IPS-NIHi11 (cell line): ENCODE results near the gene DONSON.

Source experiments
- DNase-seq: peaks from one replicate; pipeline ENCODE4 v3.0.0; 2012; ENCODE audit warnings: mixed read lengths, low spot score

DONSON gene

DNA sequence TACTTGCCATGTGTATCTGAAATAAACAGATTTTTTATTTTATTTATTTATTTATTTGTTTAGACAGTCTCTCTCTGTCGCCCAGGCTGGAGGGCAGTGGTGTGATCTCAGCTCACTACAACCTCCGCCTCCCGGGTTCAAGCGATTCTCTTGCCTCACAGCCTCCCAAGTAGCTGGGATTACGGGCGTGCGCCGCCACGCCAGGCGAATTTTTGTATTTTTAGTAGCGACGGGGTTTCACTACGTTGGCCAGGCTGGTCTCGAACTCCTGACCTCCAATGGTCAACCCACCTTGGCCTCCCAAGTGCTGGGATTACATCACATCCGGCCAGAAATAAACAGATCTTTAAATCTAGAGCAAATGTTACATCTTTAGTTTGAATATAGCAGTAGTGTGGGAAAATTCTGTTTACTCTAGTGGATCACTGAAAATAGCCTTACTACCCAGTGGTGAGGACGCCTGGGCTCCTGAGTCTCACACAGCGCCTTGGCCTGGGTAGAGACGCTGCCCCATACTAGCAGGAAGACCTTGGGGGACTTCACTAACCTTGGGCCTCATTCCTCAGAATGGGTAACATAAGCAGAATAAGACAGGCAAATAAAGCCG lies 47.3 kb downstream of the DONSON start:
- DNase-seq, result no peak

DNA sequence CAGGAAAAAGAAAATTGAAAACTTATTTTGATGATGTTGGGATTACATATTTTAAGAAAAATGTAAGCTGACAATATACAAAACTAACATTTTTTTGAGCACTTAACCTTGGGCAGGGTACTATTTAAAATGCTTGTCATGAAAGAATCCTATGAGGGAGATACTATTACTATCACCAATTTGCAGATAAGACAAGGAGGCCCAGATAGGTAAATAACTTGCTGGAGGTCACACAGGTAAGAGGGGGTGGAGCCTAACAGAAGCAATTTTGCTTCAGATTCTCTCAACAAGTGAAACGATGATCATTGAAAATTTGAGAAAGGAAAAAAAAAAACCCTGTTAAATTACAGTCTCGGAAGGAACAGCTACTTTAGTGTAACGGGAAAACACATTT lies 47.8 kb downstream of the DONSON start:
- DNase-seq, result no peak

DNA sequence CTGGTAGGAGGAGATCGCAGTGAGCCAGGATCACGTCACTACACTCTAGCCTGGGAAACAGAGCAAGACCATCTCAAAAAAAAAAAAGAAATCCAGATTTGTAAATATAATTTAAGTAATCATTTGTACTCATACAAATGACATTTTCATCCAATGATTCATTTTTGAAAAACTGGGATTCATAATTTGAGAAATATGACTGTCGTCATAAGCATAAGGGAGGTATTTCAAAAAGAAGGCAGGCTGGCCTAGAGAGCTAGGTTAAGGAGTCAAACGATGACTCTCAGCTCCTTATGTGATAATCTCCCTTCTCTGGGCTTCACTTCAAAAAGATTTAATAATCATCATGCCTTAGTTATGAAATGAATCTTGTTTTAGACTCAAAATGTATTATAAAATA lies 48.9 kb downstream of the DONSON start:
- DNase-seq, result no peak

DNA sequence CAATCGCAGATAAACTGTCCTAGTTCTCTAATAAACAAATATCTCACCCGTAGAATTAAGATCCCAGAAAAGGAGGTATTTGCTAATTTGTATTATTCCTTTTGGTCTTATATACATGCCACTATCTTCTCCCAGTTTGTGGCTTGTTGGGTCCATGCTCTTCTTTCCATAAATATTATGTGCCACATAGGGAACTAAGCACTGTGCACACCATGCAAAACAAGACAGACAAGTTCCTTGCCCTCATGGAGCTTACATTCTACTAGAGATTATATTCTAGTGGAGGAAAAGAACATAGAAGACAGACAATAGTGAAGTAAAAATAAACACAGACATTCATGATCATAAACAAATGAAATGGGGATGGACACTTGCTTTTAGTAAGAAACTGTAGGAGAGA lies 51.3 kb downstream of the DONSON start:
- DNase-seq, result no peak

DNA sequence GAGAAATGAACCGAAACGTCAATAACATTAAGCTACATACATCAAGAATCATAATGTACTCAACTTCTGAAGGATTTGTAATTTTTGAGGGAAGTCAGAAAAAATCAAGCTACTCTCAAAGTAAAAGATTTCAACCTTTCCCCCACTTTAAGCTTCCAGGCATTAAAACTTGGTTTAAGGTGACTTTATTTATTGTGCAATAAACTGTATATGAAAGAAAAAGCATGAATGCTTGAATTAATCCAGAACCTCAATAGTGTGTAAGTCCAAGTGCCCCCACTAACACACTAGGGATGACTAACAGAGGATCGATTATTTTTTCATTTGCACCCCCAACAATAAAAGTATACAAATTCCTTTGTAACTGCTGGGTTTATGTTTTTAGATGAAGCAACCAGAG lies 57.5 kb downstream of the DONSON start:
- no peak for DNase-seq
